GM18517 (cell line): ENCODE results near the gene CEP85L.

Source experiments
- ATAC-seq: cut with Tn5 transposase; IDR thresholded peaks from one replicate; pipeline ENCODE4 v1.9.1; 2021; ENCODE audit warnings: mild to moderate bottlenecking, moderate library complexity; ENCODE audit not compliant: unreplicated experiment

Gene CEP85L

GRCh38 chr6:118625833-118626232, 25.6 kb downstream of the CEP85L start:
- no peak for ATAC-seq

GRCh38 chr6:118621799-118622470, 29.5 kb downstream of the CEP85L start:
- no peak for ATAC-seq

DNA sequence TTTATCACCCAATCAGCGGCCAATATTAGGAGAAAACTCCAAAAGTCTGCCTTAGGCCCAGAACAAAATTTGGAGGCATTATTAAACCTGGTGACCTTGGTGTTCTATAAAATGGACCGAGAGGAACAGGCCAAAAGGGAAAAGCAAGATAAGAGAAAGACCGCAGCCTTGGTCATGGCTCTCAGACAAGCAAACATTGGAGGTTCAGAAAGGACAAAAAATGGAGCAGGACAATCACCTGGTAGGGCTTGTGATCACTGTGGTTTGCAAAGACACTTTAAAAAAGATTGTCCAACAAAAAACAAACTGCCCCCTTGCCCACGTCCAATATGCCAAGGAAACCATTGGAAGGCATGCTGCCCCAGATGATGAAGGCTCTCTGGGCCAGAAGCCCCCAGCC, 31.2 kb downstream of the CEP85L start:
- ATAC-seq = no peak

GRCh38 chr6:118618676-118619377, 32.6 kb downstream of the CEP85L start:
- peak; percentile 86 for ATAC-seq

DNA sequence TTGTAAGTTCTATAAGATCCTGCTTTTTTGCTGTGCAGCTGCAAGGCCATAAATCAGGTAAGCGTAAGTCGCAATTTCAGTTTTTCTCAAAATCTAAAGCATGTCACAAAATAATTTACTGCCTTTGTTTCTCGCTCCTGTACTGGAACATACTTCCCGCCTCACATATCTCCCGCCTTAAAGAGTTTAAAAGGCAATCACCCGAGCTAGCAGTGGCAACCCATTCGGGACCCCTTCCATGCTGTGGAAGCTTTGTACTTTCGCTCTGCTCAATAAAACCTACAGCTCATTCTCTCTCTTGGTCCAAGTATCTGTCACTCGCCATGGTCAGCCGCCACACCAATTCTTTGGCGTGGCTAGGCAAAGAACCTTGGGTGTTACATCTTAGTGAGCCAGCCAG, 34.0 kb downstream of the CEP85L start:
- ATAC-seq = no peak

DNA sequence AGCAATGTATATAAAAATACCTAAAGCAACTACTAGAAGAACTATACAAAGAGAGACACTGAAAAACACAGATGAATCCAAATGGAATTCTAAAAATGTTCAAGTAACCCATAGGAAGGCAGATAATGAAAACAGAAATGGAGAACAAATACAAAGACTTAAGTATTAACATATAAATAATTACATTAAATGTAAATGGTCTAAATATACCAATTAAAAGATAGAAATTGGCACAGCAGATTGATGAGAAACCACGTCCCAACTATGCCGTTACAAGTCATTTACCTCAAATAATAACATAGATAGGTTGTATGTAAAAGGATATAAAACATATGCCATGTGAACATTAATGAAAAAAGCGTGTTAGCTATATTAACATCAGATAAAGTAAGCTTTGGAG, 40.1 kb downstream of the CEP85L start:
- no peak for ATAC-seq

DNA sequence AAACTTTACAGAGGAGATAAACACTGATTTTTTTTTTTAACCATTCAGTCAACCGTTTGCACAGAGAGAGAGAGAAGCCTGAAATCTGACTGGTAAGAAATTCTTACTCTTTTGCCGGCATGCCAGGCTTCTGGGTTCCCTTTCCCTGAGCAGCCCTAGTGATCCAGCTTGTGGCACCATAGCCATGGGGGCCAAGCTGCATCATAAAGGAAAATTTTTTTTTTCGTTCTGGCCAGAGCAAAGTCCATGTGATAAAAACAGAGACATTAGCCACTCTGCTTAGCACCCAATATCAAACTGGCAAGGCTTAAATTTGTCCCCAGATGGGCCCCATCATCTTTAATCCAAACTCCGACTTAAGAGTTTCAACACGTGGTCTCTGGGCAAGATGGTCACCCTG, 44.5 kb downstream of the CEP85L start:
- no peak for ATAC-seq

GRCh38 chr6:118606268-118606667, 45.1 kb downstream of the CEP85L start:
- ATAC-seq = no peak

- ATAC-seq = no peak
These were observed 48.0 kb downstream of the CEP85L start for GRCh38 chr6:118603372-118603771.

DNA sequence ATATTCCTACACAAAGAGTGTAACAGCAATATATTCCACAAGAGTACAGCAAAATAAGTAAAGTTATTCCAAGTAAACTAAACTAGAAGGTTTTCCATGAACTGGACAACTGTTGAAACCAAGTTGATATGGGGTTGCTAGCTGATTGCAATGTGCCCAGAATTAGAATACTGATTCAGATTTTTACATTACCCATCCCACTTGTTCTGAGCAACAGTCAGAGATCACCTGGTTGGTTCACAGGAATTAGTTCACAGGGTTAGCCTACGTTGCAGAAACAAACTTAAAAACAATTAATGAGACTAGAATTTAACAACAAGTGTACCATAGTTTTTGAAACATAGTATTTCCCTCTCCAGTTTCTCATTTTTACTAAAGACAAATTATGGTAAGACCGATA, 49.1 kb downstream of the CEP85L start:
- no peak for ATAC-seq

DNA sequence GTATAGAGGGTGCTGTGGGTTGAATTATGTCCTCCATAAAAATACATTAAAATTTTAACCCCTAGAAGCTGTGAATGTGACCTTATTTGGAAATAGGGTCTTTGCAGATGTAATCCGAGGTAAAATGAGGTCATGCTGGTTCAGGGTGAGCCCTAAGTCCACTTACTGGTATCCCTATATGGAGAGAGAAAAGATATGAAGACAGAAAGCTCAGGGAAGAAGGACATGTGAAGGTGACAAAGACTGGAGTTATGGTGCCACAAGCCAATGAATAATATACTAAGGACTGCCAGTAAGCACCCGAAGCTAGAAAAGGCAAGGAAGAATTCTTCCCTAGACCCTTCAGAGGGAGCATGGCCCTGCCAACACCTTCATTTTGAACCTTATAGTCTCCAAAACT, 53.1 kb downstream of the CEP85L start:
- no peak for ATAC-seq

DNA sequence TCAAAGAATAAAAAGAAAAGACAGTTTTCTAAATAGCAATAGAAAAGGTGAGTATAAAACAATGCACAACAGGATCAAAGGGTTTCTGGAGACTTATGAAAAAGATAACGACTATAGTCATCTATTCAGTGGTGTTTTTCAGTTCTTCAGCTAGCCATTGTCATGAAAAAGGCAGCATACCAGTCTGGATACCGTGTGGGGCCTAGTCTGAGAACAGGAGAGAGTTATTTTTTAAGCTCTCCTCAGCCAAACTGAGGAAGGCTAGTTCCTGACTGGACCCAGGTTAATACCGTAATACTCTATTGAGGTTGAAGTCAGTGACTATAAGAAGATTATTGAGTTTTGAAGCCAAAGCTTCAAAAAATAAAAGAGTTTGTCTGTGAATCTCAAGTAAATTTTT, 53.8 kb downstream of the CEP85L start:
- no peak for ATAC-seq

DNA sequence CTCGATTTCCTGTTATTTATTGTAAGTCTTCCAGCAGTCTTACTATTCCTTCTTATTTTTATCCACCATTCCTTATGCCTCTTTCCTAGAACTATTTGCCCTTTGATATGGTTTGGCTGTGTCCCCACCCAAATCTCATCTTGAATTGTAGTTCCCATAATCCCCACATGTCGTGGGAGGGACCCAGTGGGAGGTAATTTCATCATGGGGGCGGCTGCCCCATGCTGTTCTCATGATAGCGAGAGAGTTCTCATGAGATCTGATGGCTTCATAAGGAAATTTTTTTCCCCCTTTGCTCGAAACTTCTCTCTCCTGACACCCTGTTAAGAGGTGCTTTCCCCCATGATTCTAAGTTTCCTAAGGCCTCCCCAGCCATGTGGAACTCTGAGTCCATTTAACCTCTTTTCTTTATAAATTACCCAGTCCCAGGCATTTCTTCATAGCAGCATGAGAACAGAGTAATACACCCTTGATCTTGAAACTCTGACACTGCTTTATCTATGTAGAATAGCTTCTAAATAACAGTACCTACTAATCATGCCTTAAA, 54.5 kb downstream of the CEP85L start:
- no peak for ATAC-seq

DNA sequence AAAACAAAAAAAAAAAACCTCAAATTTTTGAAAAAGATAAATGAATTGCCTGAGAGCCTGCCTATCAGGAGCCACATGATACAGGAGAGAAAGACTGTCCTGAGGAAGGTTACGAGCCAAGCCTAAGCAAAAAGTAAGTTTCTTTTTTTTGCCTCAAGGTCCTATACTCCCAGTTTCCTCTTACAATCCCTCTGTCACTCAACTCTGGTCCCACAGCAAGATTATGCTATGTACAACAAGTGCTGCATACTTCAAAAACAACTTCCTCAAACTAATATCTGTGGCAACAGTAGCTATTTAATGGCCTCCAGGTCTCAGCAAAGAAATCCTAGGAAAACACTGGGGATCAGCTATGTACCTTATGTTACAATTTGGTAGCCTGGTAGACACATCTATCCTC, 56.5 kb downstream of the CEP85L start:
- ATAC-seq = no peak

GRCh38 chr6:118591897-118592296, 59.5 kb downstream of the CEP85L start:
- no peak for ATAC-seq

- no peak for ATAC-seq
These were observed 61.6 kb downstream of the CEP85L start for GRCh38 chr6:118589649-118590365.

- no peak for ATAC-seq
These were observed 62.2 kb downstream of the CEP85L start for GRCh38 chr6:118589186-118589585.

GRCh38 chr6:118588626-118589025, 62.8 kb downstream of the CEP85L start:
- no peak for ATAC-seq

GRCh38 chr6:118586746-118587485, 64.5 kb downstream of the CEP85L start:
- ATAC-seq = no peak

DNA sequence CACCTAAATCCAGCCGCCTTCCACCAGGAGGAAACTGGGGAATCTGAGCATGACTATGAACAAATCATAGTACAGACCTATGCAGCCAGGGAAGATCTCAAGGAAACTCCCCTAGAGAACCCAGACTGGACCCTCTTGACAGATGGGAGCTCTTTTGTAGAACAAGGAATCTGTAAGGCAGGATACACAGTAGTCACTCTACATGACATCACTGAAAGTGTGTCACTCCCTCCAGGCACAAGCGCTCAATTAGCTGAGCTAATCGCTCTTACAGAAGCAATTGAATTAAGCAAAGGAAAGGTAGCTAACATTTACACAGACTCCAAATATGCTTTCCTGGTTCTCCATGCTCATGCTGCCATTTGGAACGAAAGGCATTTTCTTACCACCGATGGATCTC, 66.5 kb downstream of the CEP85L start:
- ATAC-seq = no peak

DNA sequence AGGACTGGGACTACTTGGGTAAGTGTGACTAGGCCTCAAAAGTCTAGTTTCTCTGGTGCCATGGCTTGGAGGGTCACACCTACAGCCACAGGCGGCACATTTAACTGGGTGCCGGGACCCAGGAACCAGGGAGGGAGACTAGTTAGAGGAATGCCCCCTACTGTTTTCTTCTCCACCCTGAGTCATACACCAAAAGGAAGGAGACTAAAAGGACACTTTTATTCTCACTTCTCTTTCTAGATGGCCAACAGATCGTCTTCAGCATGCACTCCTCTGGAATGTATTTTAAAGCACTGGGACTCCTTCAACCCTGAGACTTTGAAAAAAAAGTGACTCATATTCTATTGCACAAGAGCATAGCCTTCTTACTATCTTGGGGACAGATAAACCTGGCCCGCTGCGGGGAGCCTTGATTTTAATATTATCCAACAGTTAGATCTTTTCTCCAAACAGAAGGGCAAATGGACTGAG, 69.9 kb downstream of the CEP85L start:
- ATAC-seq = no peak
